Measurements from ENCODE around the gene UMOD.

UMOD gene

GRCh38 chr16:20352615-20353014, at the start of gene UMOD:
Gene UMOD, minus strand, starts transcription at chr16:20352715. Its CDS starts 1,978 bp downstream, at chr16:20350737.
- TF ChIP-seq GATA3 (IDR thresholded peaks at IDR 0.05; ENCODE audit: low read depth, low read length) (no peak), GATA2 (IDR thresholded peaks at IDR 0.05; ENCODE audit: low read depth, low read length) (no peak)

DNA sequence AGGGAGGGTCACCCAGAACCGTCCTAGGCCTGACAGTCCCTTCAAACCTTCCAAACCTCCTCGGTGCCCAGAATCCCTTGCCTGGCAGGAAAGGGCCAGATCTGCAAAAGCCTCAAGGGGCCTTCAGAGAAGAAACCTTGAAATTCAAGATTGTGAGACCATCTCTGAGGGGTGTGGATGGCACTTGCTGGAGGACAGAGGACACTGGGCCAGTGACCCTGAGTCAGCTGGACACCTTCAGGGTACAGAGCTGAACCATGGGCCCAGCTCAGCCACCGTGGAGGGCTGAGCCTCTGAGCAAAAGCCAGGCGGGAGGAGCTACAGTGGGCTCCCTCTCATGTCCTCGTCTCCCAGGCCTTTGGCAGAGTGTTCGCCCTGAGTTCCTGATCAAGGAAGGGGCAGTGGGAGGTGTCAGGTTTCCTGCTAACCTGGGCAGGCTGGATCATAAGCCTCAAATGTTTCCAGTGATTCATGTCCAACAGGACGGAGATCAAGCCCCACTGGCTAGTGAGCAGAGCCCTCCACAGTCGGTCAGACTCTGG, 49.0 kb upstream of the UMOD start:
- TF ChIP-seq GATA2 (IDR thresholded peaks at IDR 0.05; ENCODE audit: low read depth, low read length) (no peak), GATA3 (IDR thresholded peaks at IDR 0.05; ENCODE audit: low read depth, low read length) (no peak)

GRCh38 chr16:20401066-20401465, 48.6 kb upstream of the UMOD start:
- TF ChIP-seq GATA2 (IDR thresholded peaks at IDR 0.05; ENCODE audit: low read depth, low read length) (no peak), GATA3 (IDR thresholded peaks at IDR 0.05; ENCODE audit: low read depth, low read length) (no peak)

DNA sequence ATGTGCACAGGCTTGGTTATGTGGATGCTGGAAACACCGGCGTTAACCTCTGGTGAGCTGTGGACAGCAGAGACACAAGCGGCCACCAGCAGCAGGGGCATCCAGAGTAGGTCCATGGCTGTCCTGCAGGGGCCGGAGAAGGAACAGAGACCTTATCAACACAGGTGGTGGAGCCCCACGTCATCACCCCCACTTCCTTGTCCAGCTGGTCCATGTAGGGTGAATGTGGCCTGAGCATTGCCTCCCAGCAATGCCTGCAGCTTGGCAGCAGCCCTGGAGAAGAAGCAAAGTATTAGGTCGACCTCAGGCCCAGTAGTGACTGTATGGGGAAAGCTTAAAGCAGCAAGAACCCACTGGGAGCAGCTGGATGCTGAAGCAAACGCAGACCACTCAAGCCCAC, 46.7 kb upstream of the UMOD start:
- TF ChIP-seq GATA2 (IDR thresholded peaks at IDR 0.05; ENCODE audit: low read depth, low read length) (no peak), GATA3 (IDR thresholded peaks at IDR 0.05; ENCODE audit: low read depth, low read length) (no peak)

GRCh38 chr16:20398603-20399002, 46.1 kb upstream of the UMOD start:
- no peak for TF ChIP-seq GATA2 (IDR thresholded peaks at IDR 0.05; ENCODE audit: low read depth, low read length)
- TF ChIP-seq GATA3 (IDR thresholded peaks at IDR 0.05; ENCODE audit: low read depth, low read length), result no peak

GRCh38 chr16:20397468-20398074, 45.1 kb upstream of the UMOD start:
- TF ChIP-seq GATA2 (IDR thresholded peaks at IDR 0.05; ENCODE audit: low read depth, low read length) (no peak), GATA3 (IDR thresholded peaks at IDR 0.05; ENCODE audit: low read depth, low read length) (no peak)

DNA sequence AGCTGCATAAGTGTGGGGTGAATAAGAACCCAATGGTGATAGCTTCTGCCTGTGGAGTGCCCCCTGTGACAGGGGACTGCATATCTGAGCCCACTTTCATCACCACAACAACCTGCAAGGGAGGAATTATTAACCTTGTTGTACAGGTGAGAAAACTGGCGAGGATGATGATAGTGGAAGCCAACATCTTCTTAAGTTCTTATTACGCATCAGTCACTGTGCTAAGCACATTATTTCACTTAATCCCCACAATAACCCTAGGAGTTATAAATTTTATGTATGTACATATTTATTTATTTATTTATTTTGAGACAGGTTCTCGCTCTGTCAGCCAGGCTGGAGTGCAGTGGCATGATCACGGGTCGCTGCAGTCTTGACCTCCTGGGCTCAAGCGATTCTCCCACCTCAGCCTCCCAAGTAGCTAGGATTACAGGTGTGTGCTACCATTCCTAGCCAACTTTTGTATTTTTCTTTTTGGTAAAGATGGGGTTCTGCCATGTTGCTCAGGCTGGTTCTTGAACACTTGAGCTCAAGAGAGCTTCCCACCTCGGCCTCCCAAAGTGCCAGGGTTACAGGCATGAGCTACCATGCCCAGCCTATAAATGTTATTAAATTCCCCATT, 44.4 kb upstream of the UMOD start:
- no peak for TF ChIP-seq GATA2 (IDR thresholded peaks at IDR 0.05; ENCODE audit: low read depth, low read length)
- TF ChIP-seq GATA3 (IDR thresholded peaks at IDR 0.05; ENCODE audit: low read depth, low read length), result no peak

GRCh38 chr16:20395946-20396345, 43.4 kb upstream of the UMOD start:
- TF ChIP-seq GATA2 (IDR thresholded peaks at IDR 0.05; ENCODE audit: low read depth, low read length) (no peak), GATA3 (IDR thresholded peaks at IDR 0.05; ENCODE audit: low read depth, low read length) (no peak)

GRCh38 chr16:20393801-20394577, 41.5 kb upstream of the UMOD start:
- TF ChIP-seq GATA3 (IDR thresholded peaks at IDR 0.05; ENCODE audit: low read depth, low read length), result no peak
- TF ChIP-seq GATA2 (IDR thresholded peaks at IDR 0.05; ENCODE audit: low read depth, low read length), result no peak

- TF ChIP-seq GATA2 (IDR thresholded peaks at IDR 0.05; ENCODE audit: low read depth, low read length), result no peak
- TF ChIP-seq GATA3 (IDR thresholded peaks at IDR 0.05; ENCODE audit: low read depth, low read length), result no peak
Measured at GRCh38 chr16:20391045-20391444, 38.5 kb upstream of the UMOD start.

DNA sequence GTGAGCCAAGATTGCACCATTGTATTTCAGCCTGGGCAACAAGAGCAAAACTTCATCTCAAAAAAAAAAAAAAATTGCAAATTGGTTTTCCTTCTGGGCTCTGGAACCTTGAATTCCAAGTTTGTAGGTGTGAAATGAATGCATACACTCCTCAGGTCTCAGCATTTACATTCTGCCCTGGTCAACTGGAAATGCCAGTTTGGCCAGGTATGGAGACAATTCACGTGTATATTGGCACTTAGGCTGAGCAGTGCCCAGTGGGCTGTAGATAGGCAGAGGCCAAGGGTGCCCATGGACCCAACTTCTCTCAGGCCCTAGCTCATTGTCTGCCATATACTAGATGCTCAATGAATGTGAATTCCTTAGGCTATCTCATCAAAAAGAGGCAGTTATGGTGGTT, 36.3 kb upstream of the UMOD start:
- TF ChIP-seq GATA2 (IDR thresholded peaks at IDR 0.05; ENCODE audit: low read depth, low read length), result no peak
- TF ChIP-seq GATA3 (IDR thresholded peaks at IDR 0.05; ENCODE audit: low read depth, low read length), result no peak

DNA sequence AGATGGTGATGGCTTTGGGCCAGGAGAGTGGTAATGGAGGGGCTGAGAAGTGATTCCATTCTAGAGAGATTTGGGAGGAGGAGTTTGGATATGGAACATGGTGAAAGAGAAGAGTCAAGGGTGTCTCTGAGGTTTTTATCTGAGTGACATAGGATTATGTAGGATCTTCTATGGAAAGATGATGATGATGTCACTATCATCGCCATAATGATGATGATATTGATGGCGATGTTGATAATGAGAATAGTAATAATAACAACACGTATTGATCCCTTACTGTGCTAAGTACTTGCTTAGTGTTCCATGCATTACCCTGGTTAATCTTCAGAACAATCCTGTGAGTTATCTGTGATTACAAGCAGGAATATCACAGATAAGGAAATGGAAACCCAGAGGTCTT, 35.5 kb upstream of the UMOD start:
- no peak for TF ChIP-seq GATA2 (IDR thresholded peaks at IDR 0.05; ENCODE audit: low read depth, low read length)
- TF ChIP-seq GATA3 (IDR thresholded peaks at IDR 0.05; ENCODE audit: low read depth, low read length), result no peak

DNA sequence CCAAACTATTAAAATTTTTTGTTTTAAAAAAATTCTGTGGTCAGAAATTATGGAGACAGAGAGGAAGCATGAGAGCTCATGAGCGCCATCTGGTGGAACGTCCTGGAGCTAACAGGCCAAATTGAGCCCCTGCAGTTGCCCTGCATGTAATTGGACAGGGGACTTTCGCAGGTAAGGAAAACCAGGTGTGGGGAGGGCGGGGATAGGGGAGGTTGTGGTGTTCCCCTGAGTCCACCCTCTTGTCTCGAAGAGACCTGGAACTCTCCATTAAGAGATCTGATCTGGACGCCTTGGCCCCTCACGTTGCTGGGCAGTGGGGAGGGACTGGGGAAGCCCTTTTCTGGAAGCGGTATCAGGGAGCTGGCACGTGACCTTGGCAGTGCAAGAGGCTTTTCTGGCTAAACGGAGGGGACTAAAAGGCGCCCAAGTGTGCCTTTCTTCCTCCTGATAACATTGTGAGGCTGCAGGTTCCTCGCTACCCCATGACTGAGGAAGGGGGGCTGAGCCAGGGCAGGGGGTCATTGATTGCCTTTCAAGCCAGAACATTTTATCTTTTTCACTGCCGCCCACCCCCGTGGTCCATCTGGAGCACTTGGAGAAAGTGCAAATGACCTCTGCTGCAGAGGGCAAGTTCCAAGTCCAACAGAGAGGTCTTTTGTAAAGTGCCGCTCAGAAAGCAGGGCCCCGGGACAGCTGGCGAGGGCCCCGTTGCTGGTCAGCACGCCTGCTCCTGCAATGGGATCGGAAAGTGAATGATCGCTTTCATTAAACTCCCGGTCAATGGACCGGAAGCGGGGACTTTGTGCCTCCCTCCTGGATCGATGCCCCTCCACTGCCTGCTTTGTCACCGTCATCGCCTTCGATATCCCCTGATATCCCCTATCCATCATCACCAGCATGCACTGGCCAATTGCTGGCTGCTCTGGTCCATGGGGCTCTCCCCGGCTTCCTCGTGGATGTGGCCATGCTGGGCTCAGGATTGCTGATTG, 33.6 kb upstream of the UMOD start:
- TF ChIP-seq GATA3 (IDR thresholded peaks at IDR 0.05; ENCODE audit: low read depth, low read length), result no peak
- TF ChIP-seq GATA2 (IDR thresholded peaks at IDR 0.05; ENCODE audit: low read depth, low read length), result no peak

Data from SH-SY5Y (cell line).